Astrocyte of the cerebellum (primary cell): ENCODE measurements around the gene ARHGEF26.

Experiments used
- DNase-seq: peaks from one replicate; pipeline ENCODE4 v3.0.0-alpha.2; 2011; ENCODE audit warnings: low read depth
- H3K4me3 ChIP-seq: 2 replicates; pipeline ENCODE4 v1.5.1; 2011; ENCODE audit warnings: mild to moderate bottlenecking, low read depth, low read length, moderate library complexity
- CTCF ChIP-seq: IDR thresholded peaks from 2 replicates; pipeline ENCODE4 v1.5.1; 2012; ENCODE audit warnings: low read length, low read depth, moderate library complexity, mild to moderate bottlenecking; ENCODE audit errors: missing control alignments
- in situ Hi-C: cut with HindIII; loops from 2 replicates; pipeline ENCODE4 v1.10.0; 2017; ENCODE audit warnings: low sequenced_read_pairs

Gene ARHGEF26

DNA sequence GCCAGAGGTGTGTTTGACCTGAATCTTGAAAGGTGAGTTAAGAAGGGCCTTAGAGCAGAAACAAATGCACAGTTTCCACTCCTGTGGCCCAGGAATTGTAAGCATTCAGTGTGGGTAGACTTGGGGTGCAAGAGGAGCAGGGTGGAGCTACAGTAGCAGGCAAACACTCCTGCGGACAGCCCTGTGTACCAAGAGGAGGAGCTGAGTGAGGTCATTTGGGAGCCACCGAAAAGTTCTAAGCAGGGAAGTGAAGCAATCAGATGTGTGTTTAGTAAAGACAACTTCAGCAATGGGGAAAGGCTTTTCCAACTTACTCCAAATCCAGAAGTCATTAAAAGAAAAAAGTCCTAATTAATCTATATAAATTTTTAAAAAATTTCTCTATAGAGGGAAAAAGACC, 99.3 kb downstream of the ARHGEF26 start:
- H3K4me3 ChIP-seq, result no peak overlapping the region
- TF ChIP-seq CTCF, result no peak
- no peak for DNase-seq
- in situ Hi-C loops, result no loop called here

GRCh38 chr3:154223519-154223918, 102.3 kb downstream of the ARHGEF26 start:
- in situ Hi-C loops, result no loop called here
- TF ChIP-seq CTCF, result no peak
- no peak for DNase-seq
- H3K4me3 ChIP-seq, result no peak overlapping the region

GRCh38 chr3:154224366-154224765, 103.2 kb downstream of the ARHGEF26 start:
- in situ Hi-C loops, result no loop called here
- no peak overlapping the region for H3K4me3 ChIP-seq
- TF ChIP-seq CTCF, result no peak
- no peak for DNase-seq

DNA sequence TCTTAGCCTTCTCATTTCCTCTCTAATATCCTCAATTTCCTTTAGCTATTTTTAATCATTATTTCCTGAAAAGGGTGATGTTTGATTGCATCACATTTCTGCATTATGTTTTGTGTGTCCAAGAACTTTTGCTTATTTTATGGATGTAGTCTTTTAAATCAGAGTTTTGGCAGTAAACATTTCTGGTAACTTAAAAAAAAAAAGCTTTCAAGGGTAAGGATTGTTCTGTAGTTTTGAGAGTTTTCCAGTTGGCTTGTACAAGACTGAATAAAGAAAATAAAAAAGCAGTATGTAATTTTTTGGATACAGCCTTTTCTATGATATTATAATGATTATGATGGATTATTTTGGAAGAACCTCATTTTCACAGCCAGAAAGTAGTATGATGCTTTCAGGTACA, 103.7 kb downstream of the ARHGEF26 start:
- DNase-seq, result no peak
- in situ Hi-C loops, result no loop called here
- TF ChIP-seq CTCF, result no peak
- no peak overlapping the region for H3K4me3 ChIP-seq

DNA sequence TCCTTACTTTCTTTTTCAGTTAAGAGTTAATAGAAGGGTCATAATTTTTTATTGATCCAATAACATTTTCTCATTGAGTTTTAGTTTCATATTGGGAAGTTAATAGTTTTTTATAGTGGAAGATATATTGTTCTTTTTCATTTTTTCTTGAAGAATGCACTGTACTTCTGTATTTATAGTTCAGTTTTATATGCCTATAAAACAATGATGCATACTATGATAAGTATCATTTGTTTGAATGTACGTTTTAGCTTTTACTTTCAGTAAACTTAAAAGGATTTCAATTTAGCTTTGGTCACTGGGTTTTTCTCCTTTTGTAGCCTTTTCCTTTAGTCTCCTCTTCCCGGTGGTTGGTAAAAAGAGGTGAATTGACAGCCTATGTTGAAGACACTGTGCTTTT, 104.3 kb downstream of the ARHGEF26 start:
- in situ Hi-C loops, result no loop called here
- DNase-seq, result no peak
- no peak overlapping the region for H3K4me3 ChIP-seq
- no peak for TF ChIP-seq CTCF

- H3K4me3 ChIP-seq, result no peak overlapping the region
- in situ Hi-C loops, result no loop called here
- TF ChIP-seq CTCF, result no peak
- DNase-seq, result no peak
Observed at GRCh38 chr3:154227531-154227930, 106.3 kb downstream of the ARHGEF26 start.
